ENCODE measurements around the gene OXT.
"Not testable (repeated sequence)": the region's sequence is repeated elsewhere in the genome, so short reads cannot be mapped to it uniquely, and the experiment has no call there.

OXT gene

DNA sequence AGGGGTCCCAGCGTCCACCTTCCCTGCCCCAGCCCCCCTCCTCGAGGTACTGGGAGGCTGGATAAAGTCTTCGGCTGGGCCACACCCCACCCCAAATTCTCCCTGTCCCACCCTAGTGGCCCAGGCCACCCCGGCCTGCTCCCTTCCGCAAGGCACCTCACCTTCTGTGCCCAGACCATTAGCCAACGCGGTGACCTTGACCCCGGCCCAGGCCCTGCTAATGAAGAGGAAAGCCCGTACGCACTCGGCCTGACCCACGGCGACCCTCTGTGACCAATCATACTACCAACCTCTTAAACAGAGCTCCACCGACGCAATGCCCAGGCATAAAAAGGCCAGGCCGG, 182 bp upstream of the OXT start:
- Histone ChIP-seq H3K79me2 (ENCODE audit: control insufficient read depth, low read length) (no peaks in the 10 kb centered on the region), H3F3A (ENCODE audit: control insufficient read depth, insufficient read depth) (no peaks in the 10 kb centered on the region), H3K4me3 (ENCODE audit: low read length) (no peak overlapping the region), H3K4me1 (ENCODE audit: control insufficient read depth, low read length) (peaks cover 6% of the 10 kb centered on the region; the same call in 1 of the 2 replicates), H3K4me2 (ENCODE audit: low read length) (no peak overlapping the region), H3K36me3 (ENCODE audit: control insufficient read depth, low read length) (no peaks in the 10 kb centered on the region), H3K27ac (ENCODE audit: low read depth, low read length) (no peak overlapping the region), H3K27me3 (ENCODE audit: control insufficient read depth, low read length) (peaks cover 4% of the 10 kb centered on the region), H3K9me2 (replicated peaks; ENCODE audit: control insufficient read depth, low read length) (no peaks in the 10 kb centered on the region), H4K20me1 (ENCODE audit: control insufficient read depth, insufficient read depth, low read depth, low read length) (no peaks in the 10 kb centered on the region), H3K9me3 (ENCODE audit: control insufficient read depth, insufficient read depth, low read length) (no peaks in the 10 kb centered on the region)
- TF ChIP-seq, protein P1, sequence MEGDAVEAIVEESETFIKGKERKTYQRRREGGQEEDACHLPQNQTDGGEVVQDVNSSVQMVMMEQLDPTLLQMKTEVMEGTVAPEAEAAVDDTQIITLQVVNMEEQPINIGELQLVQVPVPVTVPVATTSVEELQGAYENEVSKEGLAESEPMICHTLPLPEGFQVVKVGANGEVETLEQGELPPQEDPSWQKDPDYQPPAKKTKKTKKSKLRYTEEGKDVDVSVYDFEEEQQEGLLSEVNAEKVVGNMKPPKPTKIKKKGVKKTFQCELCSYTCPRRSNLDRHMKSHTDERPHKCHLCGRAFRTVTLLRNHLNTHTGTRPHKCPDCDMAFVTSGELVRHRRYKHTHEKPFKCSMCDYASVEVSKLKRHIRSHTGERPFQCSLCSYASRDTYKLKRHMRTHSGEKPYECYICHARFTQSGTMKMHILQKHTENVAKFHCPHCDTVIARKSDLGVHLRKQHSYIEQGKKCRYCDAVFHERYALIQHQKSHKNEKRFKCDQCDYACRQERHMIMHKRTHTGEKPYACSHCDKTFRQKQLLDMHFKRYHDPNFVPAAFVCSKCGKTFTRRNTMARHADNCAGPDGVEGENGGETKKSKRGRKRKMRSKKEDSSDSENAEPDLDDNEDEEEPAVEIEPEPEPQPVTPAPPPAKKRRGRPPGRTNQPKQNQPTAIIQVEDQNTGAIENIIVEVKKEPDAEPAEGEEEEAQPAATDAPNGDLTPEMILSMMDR (IDR thresholded peaks at IDR 0.05; ENCODE audit: low read depth, low read length, poor library complexity, severe bottlenecking): no peak
- TF ChIP-seq EZH2phosphoT487 (IDR thresholded peaks at IDR 0.05; ENCODE audit: borderline replicate concordance, low read length): no peak

DNA sequence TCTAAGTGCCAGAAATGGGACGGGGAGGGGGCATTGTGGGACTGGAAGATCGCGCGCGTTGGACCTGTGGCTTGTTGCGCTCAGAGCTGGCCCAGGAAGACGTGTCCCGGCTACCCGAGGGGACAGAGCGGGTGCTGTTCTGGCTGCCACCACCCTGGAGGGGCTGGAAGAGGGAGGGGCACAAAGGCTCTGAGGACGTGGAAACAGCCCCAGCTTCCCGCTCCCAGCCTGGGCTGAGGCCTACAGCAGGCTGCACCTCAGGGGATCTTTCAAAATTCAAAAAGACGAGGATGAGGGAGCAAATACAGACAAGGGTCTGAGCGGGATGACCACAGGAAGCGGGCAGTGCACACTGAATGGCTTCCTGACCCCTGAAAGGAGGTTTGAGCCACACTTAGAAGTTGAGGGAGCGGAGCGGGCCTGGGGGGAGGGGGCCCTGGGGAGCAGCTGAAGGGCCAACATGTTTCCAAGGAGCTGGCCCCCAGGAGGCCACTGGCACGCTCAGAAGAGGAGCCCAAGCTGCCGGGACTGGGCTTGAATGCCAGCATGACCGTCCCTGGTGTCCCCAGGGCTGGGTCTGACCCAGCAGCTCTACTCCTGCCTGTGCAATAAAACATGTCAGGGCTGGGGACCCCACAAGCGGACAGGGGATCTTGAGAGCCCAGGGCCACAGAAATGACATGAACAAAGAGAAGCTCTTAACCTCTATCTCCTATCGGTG, 1.3 kb downstream of the OXT start:
- Histone ChIP-seq H3K9me3 (ENCODE audit: control insufficient read depth, insufficient read depth, low read length) (no peaks in the 10 kb centered on the region), H3K4me3 (ENCODE audit: low read length) (no peak overlapping the region), H3F3A (ENCODE audit: control insufficient read depth, insufficient read depth) (no peaks in the 10 kb centered on the region), H3K9me2 (replicated peaks; ENCODE audit: control insufficient read depth, low read length) (no peaks in the 10 kb centered on the region), H3K4me2 (ENCODE audit: low read length) (no peak overlapping the region), H3K36me3 (ENCODE audit: control insufficient read depth, low read length) (no peaks in the 10 kb centered on the region), H3K27me3 (ENCODE audit: control insufficient read depth, low read length) (peaks cover 7% of the 10 kb centered on the region), H3K27ac (ENCODE audit: low read depth, low read length) (no peak overlapping the region), H4K20me1 (ENCODE audit: control insufficient read depth, insufficient read depth, low read depth, low read length) (no peaks in the 10 kb centered on the region), H3K79me2 (ENCODE audit: control insufficient read depth, low read length) (no peaks in the 10 kb centered on the region), H3K4me1 (ENCODE audit: control insufficient read depth, low read length) (peaks cover 5% of the 10 kb centered on the region; the same call in 1 of the 2 replicates)
- no peak for TF ChIP-seq EZH2phosphoT487 (IDR thresholded peaks at IDR 0.05; ENCODE audit: borderline replicate concordance, low read length)
- TF ChIP-seq, protein P1 (IDR thresholded peaks at IDR 0.05; ENCODE audit: low read depth, low read length, poor library complexity, severe bottlenecking): no peak

DNA sequence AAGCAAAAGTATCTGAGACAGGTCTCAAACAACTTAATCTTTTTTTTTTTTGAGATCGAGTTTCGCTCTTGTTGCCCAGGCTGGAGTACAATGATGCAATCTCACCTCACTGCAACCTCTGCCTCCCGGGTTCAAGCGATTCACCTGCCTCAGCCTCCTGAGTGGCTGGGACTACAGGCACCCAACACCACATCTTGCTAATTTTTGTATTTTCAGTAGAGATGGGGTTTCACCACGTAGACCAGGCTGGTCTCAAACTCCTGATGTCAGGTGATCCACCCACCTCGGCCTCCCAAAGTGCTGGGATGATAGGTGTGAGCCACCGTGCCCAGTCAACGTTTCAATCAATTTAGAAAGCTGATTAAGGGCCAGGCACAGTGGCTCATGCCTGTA, 1.8 kb downstream of the OXT start:
- H3K27ac ChIP-seq (ENCODE audit: low read depth, low read length); H3K36me3 ChIP-seq (ENCODE audit: control insufficient read depth, low read length); H3K9me2 ChIP-seq (replicated peaks; ENCODE audit: control insufficient read depth, low read length); H3K27me3 ChIP-seq (ENCODE audit: control insufficient read depth, low read length); H3K79me2 ChIP-seq (ENCODE audit: control insufficient read depth, low read length); H4K20me1 ChIP-seq (ENCODE audit: control insufficient read depth, insufficient read depth, low read depth, low read length); H3K9me3 ChIP-seq (ENCODE audit: control insufficient read depth, insufficient read depth, low read length); H3K4me1 ChIP-seq (ENCODE audit: control insufficient read depth, low read length); H3K4me3 ChIP-seq (ENCODE audit: low read length); H3K4me2 ChIP-seq (ENCODE audit: low read length); H3F3A ChIP-seq (ENCODE audit: control insufficient read depth, insufficient read depth): not testable (repeated sequence)

DNA sequence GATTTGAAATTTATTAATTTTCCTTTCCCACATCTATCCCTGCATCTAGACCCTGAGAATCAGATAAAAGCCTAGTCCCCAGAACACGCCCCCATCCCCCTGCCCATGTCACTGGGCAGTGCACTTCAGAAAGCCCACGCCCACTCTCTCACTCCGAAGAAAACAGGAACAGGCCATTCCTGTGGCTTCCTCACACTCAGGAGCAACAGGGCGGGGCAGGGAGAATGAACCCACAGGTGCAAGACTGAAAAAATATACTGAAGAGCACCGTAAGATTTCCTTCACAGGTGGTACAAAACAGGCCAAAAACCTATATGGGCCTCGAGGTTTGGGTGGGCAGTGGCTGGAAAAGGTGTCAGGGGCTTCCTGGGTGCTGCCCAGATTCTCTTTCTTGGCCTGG, 3.4 kb downstream of the OXT start:
- peaks cover 6% of the 10 kb centered on the region for H3K27me3 ChIP-seq (ENCODE audit: control insufficient read depth, low read length)
- no peak for TF ChIP-seq EZH2phosphoT487 (IDR thresholded peaks at IDR 0.05; ENCODE audit: borderline replicate concordance, low read length)
- TF ChIP-seq, protein P1 (IDR thresholded peaks at IDR 0.05; ENCODE audit: low read depth, low read length, poor library complexity, severe bottlenecking): no peak

DNA sequence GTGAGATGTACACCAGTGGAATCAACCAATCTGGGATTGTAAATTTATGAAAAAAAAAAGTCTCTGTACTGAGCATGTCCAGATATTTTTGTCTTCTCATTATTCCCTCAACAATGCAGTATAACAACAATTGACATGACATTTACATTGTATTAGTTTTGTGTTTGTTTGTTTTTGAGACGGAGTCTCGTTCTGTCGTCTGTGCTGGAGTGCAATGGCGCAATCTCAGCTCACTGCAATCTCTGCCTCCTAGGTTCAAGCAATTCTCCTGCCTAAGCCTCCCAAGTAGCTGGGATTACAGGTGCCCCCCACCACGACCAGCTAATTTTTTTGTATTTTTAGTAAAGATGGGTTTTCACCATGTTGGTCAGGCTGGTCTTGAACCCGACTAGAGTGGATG, 3.9 kb downstream of the OXT start:
- not testable (repeated sequence) for H3K27ac ChIP-seq (ENCODE audit: low read depth, low read length); H4K20me1 ChIP-seq (ENCODE audit: control insufficient read depth, insufficient read depth, low read depth, low read length); H3F3A ChIP-seq (ENCODE audit: control insufficient read depth, insufficient read depth); H3K79me2 ChIP-seq (ENCODE audit: control insufficient read depth, low read length); H3K4me1 ChIP-seq (ENCODE audit: control insufficient read depth, low read length); H3K27me3 ChIP-seq (ENCODE audit: control insufficient read depth, low read length); H3K9me3 ChIP-seq (ENCODE audit: control insufficient read depth, insufficient read depth, low read length); H3K4me3 ChIP-seq (ENCODE audit: low read length); H3K4me2 ChIP-seq (ENCODE audit: low read length); H3K9me2 ChIP-seq (replicated peaks; ENCODE audit: control insufficient read depth, low read length); H3K36me3 ChIP-seq (ENCODE audit: control insufficient read depth, low read length)

More for the DNA sequence above, 3.4 kb downstream of the OXT start:
- no peaks in the 10 kb centered on the region for H4K20me1 ChIP-seq (ENCODE audit: control insufficient read depth, insufficient read depth, low read depth, low read length)
- no peaks in the 10 kb centered on the region for H3K9me3 ChIP-seq (ENCODE audit: control insufficient read depth, insufficient read depth, low read length)
- no peaks in the 10 kb centered on the region for H3F3A ChIP-seq (ENCODE audit: control insufficient read depth, insufficient read depth)
- no peaks in the 10 kb centered on the region for H3K9me2 ChIP-seq (replicated peaks; ENCODE audit: control insufficient read depth, low read length)
- no peak overlapping the region for H3K4me2 ChIP-seq (ENCODE audit: low read length)
- H3K27ac ChIP-seq (ENCODE audit: low read depth, low read length): no peak overlapping the region
- no peaks in the 10 kb centered on the region for H3K4me1 ChIP-seq (ENCODE audit: control insufficient read depth, low read length)
- no peaks in the 10 kb centered on the region for H3K79me2 ChIP-seq (ENCODE audit: control insufficient read depth, low read length)
- no peak overlapping the region for H3K4me3 ChIP-seq (ENCODE audit: low read length)
- H3K36me3 ChIP-seq (ENCODE audit: control insufficient read depth, low read length): no peaks in the 10 kb centered on the region
